ENCODE results near the gene BATF3.

Gene BATF3

GRCh38 chr1:212703991-212704564 is 4.4 kb upstream of the BATF3 start:
- no peak for DNase-seq

- no peak for DNase-seq
These were observed 3.0 kb upstream of the BATF3 start for GRCh38 chr1:212702672-212703071.

- no peak for DNase-seq
These were observed 2.3 kb upstream of the BATF3 start for GRCh38 chr1:212701910-212702309.

GRCh38 chr1:212700892-212701819 is 1.5 kb upstream of the BATF3 start:
- no peak for DNase-seq

GRCh38 chr1:212700223-212700891 is 717 bp upstream of the BATF3 start:
- DNase-seq, result no peak

- peak; percentile 34 to 36 for DNase-seq
These were observed 476 bp downstream of the BATF3 start for GRCh38 chr1:212699104-212699624.

- DNase-seq, result no peak
These were observed 1.1 kb downstream of the BATF3 start for GRCh38 chr1:212698467-212699103.

- DNase-seq, result no peak
These were observed 2.8 kb downstream of the BATF3 start for GRCh38 chr1:212696721-212697331.

GRCh38 chr1:212692774-212693644 is 6.6 kb downstream of the BATF3 start:
- DNase-seq, result no peak

- no peak for DNase-seq
These were observed 8.0 kb downstream of the BATF3 start for GRCh38 chr1:212691561-212692071.

- DNase-seq, result no peak
These were observed 8.7 kb downstream of the BATF3 start for GRCh38 chr1:212690816-212691403.

- DNase-seq, result no peak
These were observed 9.7 kb downstream of the BATF3 start for GRCh38 chr1:212689758-212690529.

- no peak for DNase-seq
These were observed 10.4 kb downstream of the BATF3 start for GRCh38 chr1:212689196-212689725.

GRCh38 chr1:212688341-212689047 is 11.1 kb downstream of the BATF3 start:
- DNase-seq, result no peak

- no peak for DNase-seq
These were observed 11.8 kb downstream of the BATF3 start for GRCh38 chr1:212687811-212688210.

- DNase-seq, result no peak
These were observed 13.0 kb downstream of the BATF3 start for GRCh38 chr1:212686591-212686990.

GRCh38 chr1:212686069-212686468 is 13.6 kb downstream of the BATF3 start:
- no peak for DNase-seq

GRCh38 chr1:212685429-212685828 is 14.2 kb downstream of the BATF3 start:
- DNase-seq, result no peak

GRCh38 chr1:212684521-212685090 is 15.0 kb downstream of the BATF3 start:
- no peak for DNase-seq

All from AML-193 (cell line).